ENCODE data around the gene ZNRD2.
A peak's percentile ranks its signal among the peaks of the same experiment; 100 is the strongest.

ZNRD2 gene

DNA sequence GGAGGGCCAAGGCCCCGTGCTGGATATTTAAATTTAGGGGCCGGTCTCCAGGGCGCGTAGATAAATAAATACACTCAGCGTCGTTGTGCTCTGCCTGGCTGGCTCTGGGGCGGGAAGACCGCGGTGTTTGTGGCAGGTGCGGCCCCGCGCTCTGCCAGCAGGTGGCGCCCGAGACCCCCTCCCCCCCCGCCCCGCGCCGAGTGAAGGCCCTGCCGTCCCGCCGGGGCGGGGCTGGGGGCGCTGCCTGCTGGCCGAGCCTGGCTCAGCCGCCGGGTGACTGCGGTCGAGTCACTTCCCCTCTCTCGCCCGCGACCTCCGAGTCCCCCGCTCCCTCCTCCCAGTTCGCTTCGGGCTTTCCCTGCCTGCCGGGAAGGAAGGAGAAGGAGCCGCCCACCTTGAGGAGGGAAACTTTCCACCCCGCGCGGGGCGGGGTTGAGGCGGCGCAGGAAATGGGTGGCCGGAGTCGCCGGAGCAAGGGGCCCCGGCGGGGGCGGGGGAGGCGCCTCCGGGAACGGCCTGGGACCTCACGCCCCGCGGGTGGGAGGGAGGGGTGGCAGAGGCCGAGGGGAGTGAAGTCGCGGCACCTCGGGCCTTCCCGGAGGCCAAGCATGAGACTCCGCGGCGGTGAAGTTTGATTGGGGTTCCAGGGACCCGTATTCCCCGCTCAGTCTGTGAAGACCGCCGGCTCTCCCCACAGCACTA, 4.0 kb downstream of the ZNRD2 start:
- DNase-seq = peak; percentile 87

DNA sequence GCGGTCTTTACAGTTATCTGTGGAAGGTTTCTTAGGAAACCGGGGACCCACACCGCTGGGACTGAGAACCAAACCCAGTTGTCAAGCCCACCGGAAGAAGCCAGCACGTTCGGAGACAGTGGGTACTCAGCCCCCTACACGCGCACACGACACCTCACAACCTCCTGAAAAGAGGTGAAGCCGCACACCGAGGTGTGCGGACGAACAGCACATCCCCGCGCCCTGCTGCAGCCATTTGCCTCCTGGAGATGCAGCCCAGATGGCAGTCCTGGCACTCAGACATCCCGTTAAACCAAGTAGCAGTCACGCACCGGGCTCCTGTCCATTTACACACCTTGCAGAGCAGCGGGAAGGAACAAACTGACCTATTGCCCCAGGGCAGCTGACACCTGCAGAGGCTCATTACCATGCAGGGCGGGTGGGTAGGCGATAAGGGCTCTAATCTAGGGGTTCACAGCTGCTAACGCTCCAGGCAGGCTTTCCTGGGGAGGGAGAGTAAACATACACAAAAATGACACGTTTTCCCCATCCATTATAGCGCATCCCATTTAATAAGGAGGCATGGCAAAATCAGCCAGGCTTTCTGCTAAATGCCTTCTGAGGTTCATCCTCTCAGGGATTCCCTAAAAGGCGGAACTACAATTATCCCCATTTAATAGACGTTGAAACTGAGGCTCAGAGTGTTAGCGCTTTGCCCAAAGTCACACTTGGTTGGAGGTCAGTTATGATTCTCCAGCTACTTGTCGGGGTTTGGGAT, 4.7 kb downstream of the ZNRD2 start:
- no peak for DNase-seq

DNA sequence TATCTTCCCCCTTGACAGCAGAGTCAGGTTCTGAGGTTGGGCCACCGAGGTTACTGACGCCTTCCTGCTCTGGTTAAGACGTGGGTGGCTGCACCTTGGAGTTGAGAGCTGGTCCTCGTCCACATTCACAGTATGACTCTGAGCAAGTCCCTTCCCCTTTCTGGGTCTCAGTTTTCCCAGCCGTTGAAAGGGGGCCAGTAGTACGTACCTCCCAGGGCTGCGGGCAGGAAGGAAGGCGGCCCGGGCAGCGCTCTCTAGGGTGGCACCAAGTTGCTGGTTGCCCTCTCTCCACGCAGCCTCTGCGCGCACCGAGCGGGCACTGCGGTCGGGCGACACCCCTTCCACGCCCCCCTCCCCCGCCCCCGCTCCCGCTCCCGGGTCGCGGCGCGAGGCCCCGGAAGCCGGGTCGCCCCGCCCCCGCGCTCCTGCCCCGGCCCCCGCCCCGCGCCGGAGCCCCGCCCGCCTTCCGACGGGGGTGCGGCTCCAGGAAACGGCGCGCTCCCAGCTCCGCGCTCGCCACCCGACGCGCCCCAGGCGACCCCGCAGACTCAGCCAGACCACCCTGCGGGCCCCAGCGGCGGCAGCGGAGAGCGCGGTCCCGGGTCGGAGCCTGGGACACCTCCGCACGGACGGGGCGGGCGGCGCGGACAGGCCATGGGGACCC, 5.4 kb downstream of the ZNRD2 start, which contains the start of gene EHBP1L1:
Gene EHBP1L1, plus strand, starts transcription at position 486 of the 664 bp plus-strand sequence. CDS start 250 bp downstream, outside the sequence.
- DNase-seq = peak; percentile 71

- no peak for DNase-seq
Measured at GRCh38 chr11:65576232-65576866, 6.1 kb downstream of the ZNRD2 start.

GRCh38 chr11:65576867-65577755, 6.8 kb downstream of the ZNRD2 start:
- no peak for DNase-seq

DNA sequence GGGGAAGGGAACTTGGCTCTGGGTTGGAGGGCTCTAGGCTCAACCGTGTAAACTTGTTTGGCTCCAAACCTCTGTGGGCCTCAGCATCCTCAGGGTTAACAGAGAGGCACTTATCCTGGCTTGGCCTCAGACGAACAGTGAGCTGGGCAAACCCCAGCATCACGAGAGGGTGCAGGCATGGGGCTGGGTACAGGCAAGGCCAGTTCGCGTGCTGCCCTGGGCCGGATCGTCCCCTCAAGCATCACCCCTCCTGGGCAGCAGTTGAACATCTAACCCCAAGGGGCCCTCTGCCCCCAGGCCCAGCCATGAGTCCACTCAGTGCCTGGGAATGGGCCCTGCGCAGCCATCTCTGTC, 7.5 kb downstream of the ZNRD2 start:
- DNase-seq = no peak

- no peak for DNase-seq
Measured at GRCh38 chr11:65578134-65578533, 7.9 kb downstream of the ZNRD2 start.

DNA sequence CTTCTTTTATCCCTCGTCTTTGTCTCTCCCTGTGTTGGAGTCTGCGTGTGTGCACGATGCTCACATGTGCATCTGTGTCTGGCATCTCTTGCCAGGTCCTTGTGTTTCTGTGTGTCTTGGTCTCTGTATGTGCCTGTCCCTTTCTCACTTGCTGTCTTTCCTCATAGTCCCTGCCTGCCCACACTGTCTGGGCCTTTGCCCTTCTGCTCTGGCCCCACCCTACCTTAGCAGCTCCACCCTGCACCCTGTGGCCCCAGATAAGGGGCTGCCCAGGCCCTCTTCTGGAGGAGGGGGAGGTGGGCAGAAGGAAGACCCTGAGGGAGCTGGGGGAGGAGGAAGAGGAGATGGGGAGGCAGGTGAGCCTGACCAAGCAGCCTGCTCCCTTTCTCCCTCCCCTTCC, 8.4 kb downstream of the ZNRD2 start:
- DNase-seq = no peak

- DNase-seq = no peak
Measured at GRCh38 chr11:65579291-65579690, 9.0 kb downstream of the ZNRD2 start.

GRCh38 chr11:65580031-65580692, 9.9 kb downstream of the ZNRD2 start:
- no peak for DNase-seq

DNA sequence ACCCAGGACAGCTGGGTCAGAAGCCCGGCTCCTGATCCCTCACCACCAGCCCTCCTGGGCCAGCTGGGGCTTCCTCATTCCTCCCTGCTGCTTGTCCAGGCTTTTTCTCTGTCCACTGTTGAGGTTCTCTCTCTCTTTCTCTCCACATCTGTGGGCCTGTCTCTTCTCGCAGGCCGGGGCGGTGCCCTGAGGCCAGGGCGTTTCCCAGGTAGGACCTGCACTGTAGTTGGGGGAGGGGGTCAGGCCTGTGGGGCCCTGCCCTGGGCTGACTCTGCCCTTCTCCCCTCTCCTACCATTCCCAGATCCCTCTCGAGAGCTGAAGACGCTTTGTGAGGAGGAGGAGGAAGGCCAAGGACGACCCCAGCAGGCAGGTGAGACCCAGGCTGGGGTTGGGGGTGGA, 10.5 kb downstream of the ZNRD2 start:
- no peak for DNase-seq

- no peak for DNase-seq
Measured at GRCh38 chr11:65581928-65582327, 11.7 kb downstream of the ZNRD2 start.

DNA sequence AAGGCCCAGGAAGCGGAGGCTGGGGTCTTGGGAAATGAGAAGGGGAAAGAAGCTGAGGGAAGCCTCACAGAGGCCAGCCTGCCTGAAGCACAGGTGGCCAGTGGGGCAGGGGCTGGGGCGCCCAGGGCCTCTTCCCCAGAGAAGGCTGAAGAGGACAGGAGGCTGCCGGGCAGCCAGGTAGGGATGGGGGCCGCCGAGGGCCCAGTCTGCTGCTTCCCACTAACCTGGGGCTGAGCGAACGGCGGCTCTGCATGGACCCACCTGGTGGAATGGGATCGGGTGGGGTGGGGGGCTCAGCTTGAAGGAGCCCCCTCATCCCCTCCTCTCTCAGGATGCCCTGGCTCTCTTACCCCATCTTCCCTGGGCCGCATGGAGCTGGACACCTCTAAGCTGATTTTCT, 13.3 kb downstream of the ZNRD2 start:
- no peak for DNase-seq

DNA sequence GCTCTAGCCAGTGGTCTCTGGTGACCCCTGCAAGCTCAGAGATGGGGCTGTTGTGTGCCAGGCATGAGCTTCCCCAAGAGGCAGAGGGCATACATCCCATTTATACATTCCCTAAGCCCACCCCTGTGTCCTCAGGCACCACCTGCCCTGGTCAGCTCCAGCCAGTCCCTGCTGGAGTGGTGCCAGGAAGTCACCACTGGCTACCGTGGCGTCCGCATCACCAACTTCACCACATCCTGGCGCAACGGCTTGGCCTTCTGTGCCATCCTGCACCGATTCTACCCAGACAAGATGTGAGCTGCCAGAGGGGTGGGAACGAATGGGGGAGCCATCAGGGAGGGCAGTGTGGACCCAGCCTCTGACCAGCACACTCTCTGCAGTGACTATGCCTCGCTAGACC, 13.8 kb downstream of the ZNRD2 start:
- DNase-seq = no peak

- no peak for DNase-seq
Measured at GRCh38 chr11:65584723-65585171, 14.5 kb downstream of the ZNRD2 start.

DNA sequence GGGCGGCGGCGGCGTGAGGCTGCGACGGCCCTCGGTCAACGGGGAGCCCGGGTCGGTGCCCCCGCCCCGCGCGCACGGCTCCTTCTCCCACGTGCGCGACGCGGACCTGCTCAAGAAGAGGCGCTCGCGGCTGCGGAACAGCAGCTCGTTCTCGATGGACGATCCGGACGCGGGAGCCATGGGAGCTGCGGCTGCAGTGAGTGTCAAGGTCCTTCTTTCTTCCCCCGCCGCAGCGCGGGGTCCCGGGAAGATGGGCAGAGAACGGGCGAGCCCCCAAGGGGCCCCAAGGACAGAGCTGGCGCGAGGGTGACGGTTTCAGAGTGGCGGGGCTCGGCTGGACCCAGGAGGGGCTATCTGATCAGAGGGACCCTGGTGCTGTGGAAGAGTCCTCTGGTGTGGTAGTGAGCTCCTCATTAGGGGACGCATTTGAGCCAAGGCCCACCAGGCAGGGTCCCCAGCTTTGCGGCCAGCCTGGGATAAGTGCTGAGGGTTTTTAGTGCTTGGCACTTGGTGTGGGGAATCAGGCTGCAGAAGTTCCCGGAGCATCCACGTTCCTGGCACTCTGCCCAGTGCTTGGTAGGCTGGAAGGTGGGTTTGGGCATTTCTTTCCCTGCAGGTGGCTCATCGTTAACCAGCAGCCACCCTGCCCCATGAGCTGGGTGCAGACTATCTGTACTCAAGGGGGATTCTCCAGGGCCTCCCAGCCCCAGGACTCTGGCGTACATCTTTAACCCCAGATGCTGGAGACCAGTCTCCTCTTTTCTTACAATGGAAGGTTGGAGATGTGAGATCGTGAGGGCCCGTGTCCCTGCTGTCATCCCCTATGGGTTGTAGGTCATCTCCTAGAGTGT, 15.3 kb downstream of the ZNRD2 start:
- DNase-seq = no peak

DNA sequence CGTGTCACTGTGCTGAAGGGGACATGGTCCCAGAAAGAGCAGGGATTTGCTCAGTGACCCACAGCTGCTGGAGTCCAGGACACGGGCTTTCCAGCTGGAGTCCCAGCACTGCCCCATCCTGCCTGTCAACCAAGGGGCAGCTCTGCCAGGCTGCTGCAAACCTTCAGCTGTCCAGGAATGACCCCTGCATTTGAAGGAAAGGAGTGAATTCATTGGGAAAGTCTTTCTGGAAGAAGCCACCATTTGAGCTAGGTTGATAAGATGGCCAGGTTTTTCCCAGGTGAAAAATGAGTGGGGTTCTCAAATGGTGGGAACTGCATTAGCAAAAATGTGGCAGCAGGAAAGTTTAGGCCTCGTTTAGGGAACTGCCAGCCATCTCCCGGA, 16.0 kb downstream of the ZNRD2 start:
- no peak for DNase-seq

GRCh38 chr11:65586676-65587075, 16.4 kb downstream of the ZNRD2 start:
- DNase-seq = no peak

DNA sequence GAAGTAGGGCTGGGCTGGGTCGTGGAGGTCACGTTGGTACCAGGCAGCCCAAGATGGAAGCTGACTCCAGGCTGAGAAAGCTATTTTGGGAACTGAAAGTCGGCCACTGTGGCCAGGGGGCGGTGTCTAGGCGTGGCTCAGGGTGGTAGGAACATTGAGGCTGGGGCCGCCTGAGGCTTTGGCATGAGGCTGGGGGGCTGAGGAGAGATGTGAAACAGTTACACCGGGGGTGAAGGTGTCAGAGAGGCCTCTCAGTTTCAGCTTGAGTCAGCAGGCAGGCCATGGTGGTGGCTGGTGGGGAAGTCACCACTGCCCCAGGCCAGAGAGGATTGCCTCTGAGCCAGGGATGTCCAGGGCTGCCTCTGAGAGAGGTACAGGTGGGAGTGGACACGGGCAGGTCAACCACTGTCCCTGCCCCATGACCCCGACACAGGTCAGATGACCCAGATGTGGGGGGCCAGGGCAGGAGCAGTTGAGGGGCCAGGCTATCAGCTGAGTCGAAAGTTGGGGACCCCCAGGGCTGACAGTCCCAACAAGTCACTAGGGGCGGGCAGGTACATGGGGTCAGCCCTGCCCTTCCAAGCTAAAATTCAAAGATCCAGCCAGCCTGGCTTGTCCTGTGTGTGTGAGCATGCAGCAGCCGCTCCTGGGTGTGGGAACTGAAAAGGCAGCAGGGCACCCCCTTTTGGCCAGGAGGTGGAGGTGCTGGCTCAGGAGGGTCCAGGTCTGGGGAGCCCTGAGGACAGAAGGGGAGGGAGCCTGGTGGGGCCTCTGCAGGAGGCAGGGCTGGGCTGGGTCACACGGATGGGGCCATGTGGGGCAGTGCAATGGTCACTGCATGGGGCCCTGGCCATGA, 18.1 kb downstream of the ZNRD2 start:
- peak; percentile 62 for DNase-seq

All from stimulated activated CD4-positive, alpha-beta T cell treated with anti-CD3 and anti-CD28 coated beads, Interleukin-12 subunit alpha, Interleukin-12 subunit beta, amount 100 ng/mL, for 4 hours (primary cell).